Large intestine (tissue), 3 donors: ENCODE results near the gene SLC15A3. TPM values are rescaled to one million over a fixed set of nuclear protein-coding genes. Genes with fewer than 3 reads are reported as not detected.
A peak's percentile ranks its signal among the peaks of the same experiment; 100 is the strongest.

Experiments
- DNase-seq, 2 donors: peaks; one replicate each; pipeline versions ENCODE4 v3.0.0 to v3.0.0-alpha.2; 2013
- H3K27ac ChIP-seq: one replicate; pipeline ENCODE4 v1.5.1; 2013; ENCODE audit warnings: low read length
- H3K27me3 ChIP-seq: 2 replicates; pipeline ENCODE4 v1.6.1; 2013; ENCODE audit warnings: low read length; ENCODE audit not compliant: control insufficient read depth, insufficient read depth
- H3K36me3 ChIP-seq: 2 replicates; pipeline ENCODE4 v1.6.1; 2013; ENCODE audit warnings: low read length; ENCODE audit not compliant: control insufficient read depth, insufficient read depth
- H3K4me1 ChIP-seq: one replicate; pipeline ENCODE4 v1.6.1; 2013; ENCODE audit warnings: low read length; ENCODE audit not compliant: control insufficient read depth, insufficient read depth
- H3K4me3 ChIP-seq: one replicate; pipeline ENCODE4 v1.5.1; 2013; ENCODE audit warnings: low read length
- H3K9me3 ChIP-seq: one replicate; pipeline ENCODE4 v1.6.1; 2013; ENCODE audit warnings: mild to moderate bottlenecking, low read depth, low read length, moderate library complexity; ENCODE audit not compliant: control insufficient read depth
- whole genome bisulfite sequencing: methylation state at CpG from one replicate; pipeline ENCODE4 v1.1.5; 2013; ENCODE audit warnings: low lambda C conversion rate; ENCODE audit not compliant: insufficient coverage; 5-methylcytosine and 5-hydroxymethylcytosine counted together
- polyA plus RNA-seq: library from polyadenylated mRNA; unstranded; fragments of 120-200 nt; gene quantifications from one replicate; pipeline ENCODE4 v1.2.1, GENCODE V29; 2013

The SLC15A3 gene
- polyA plus RNA-seq, 1 donor, result 19.8 TPM

DNA sequence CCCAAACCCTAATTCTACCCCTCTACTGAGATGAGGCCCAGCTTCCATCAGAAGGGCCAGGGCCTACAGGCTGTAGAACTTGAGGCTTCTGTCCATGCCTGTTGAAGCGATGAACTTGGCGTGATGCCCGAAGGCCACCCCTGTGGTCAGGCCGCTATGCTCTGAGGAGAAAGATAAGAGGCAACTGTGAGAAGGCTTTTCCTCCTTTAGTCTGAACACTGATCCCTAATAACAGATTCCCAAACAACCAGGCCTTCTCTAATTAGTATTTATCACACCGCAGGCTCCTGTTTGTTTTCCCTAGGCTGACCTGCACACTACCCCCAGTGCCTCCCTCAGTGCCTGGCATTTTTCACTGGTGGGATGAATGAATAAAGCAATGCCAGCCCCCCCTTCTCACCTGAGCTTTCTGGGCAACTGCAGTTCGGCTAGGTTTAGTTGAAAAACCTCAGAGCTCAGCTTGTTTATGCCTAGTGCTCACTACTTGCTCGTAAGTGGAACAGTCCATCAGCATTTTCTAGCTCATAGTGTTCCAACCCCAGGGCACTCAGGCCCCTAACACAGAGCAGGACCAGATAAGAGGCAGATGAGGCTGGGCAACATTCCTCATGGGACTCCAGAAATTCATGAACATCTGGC lies 60.8 kb downstream of the SLC15A3 start:
- Histone ChIP-seq H3K4me3 (no peak overlapping the region), H3K27me3 (no peaks in the 10 kb centered on the region), H3K9me3 (no peaks in the 10 kb centered on the region), H3K4me1 (no peaks in the 10 kb centered on the region), H3K36me3 (peaks cover 47% of the 10 kb centered on the region), H3K27ac (no peak overlapping the region)
- WGBS, result no CpG with 5 or more reads among the region's 7 CpGs
- DNase-seq, result no peak

DNA sequence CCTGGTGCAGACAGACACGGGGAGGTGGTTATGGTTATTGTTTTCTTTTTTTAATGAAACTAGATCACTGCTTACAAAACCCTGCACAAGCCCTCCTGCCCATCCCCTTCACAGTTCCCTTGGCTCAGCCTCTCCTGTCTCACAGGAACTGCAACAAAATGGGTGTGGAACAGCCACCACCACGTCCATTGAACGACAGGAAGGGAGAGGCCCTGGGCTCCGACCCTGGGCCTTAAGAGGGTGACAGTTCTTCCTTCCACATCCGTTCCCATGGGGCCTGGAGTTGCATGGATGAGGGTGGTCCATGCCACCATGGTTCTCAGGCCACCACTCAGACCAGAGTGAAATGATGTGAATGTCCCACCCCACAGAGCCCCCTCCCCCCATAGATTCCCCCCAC lies 61.3 kb downstream of the SLC15A3 start:
- Histone ChIP-seq H3K4me1 (no peaks in the 10 kb centered on the region), H3K4me3 (no peak overlapping the region), H3K9me3 (no peaks in the 10 kb centered on the region), H3K27me3 (no peaks in the 10 kb centered on the region), H3K27ac (no peak overlapping the region), H3K36me3 (peaks cover 42% of the 10 kb centered on the region)
- DNase-seq, result no peak
- WGBS, result no CpG with 5 or more reads among the region's 5 CpGs

DNA sequence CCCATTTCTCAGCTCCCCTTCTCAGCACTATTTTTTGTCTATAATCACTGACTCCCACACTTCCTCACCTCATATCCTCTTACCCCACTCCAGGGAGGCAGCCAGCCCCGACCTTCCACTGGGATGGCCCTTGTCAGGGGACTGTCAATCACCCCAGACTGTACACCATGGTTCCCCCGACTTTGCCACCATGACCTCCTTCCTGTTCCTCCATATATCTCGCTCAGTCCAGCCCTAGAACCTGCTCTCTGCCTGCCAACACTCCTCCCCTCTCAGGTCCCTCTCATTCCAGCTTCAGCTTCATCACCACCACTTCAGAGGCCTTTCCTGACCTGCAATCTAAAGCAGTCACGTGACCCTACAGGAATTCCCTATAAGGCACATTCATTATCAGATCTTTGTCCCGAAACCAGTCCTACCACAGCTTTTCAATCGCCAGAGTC lies 62.1 kb downstream of the SLC15A3 start:
- peak in 1 of 2 donors; percentile 41 for DNase-seq
- Histone ChIP-seq H3K36me3 (peaks cover 38% of the 10 kb centered on the region), H3K9me3 (no peaks in the 10 kb centered on the region), H3K4me1 (no peaks in the 10 kb centered on the region), H3K4me3 (no peak overlapping the region), H3K27ac (no peak overlapping the region), H3K27me3 (no peaks in the 10 kb centered on the region)
- 89% methylated on average over 1 of the region's 6 CpGs for WGBS

DNA sequence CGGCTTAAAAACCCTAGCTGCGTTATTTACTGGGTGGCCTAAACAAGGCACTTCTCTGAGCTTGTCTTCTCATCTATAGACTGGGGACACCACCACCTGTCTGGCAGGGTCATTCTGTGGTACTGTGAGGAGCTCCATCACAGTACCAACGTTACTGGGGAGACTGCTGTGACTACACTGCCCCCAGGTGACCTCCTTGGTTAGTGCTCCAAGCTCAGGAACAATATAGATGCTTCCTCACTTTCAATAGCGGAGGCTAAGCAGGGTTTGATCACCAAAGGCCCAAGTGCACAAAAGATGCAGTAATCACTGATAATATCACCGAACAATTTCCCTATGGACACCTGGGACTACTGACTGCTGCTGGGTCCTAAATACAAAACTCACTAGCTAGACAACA lies 64.4 kb downstream of the SLC15A3 start:
- peak; percentile 48 to 53 for DNase-seq
- no peaks in the 10 kb centered on the region for H3K9me3 ChIP-seq
- WGBS, result no CpG with 5 or more reads among the region's 5 CpGs
- H3K27me3 ChIP-seq, result no peaks in the 10 kb centered on the region
- no peak overlapping the region for H3K27ac ChIP-seq
- no peaks in the 10 kb centered on the region for H3K4me1 ChIP-seq
- H3K36me3 ChIP-seq, result peaks cover 15% of the 10 kb centered on the region
- no peak overlapping the region for H3K4me3 ChIP-seq

Other genes starting within 250 kb of the SLC15A3 start
- 0.30 TPM for gene MS4A18, start 227.5 kb downstream of the SLC15A3 start, polyA plus RNA-seq
- gene MS4A15, start 195.3 kb downstream of the SLC15A3 start, polyA plus RNA-seq, result 0.04 TPM
- gene MS4A10, start 166.8 kb downstream of the SLC15A3 start, polyA plus RNA-seq, result 0.48 TPM
- gene CCDC86, start 110.1 kb downstream of the SLC15A3 start, polyA plus RNA-seq, result 21.6 TPM
- gene PTGDR2, start 96.2 kb downstream of the SLC15A3 start, polyA plus RNA-seq, result 5.0 TPM
- 0.07 TPM for gene ZP1, start 84.6 kb downstream of the SLC15A3 start, polyA plus RNA-seq
- 92.6 TPM for gene PRPF19, start 45.6 kb downstream of the SLC15A3 start, polyA plus RNA-seq
- gene TMEM109, start 38.0 kb downstream of the SLC15A3 start, polyA plus RNA-seq, result 42.2 TPM
- 19.6 TPM for gene TMEM132A, start 27.7 kb downstream of the SLC15A3 start, polyA plus RNA-seq
- 1.3 TPM for gene CD6, start 19.5 kb upstream of the SLC15A3 start, polyA plus RNA-seq
- gene CD5, start 150.3 kb upstream of the SLC15A3 start, polyA plus RNA-seq, result 0.82 TPM
- 32.0 TPM for gene VPS37C, start 209.2 kb upstream of the SLC15A3 start, polyA plus RNA-seq